B cell (primary cell): ENCODE results near the gene KLHL41.

Source experiments
- EZH2 ChIP-seq: IDR thresholded peaks from 2 replicates; pipeline ENCODE4 v1.6.1; 2012; ENCODE audit warnings: borderline replicate concordance, low read depth, mild to moderate bottlenecking, moderate library complexity, low read length; ENCODE audit not compliant: insufficient read depth, poor library complexity, severe bottlenecking
- TF ChIP-seq, protein P1 (sequence below): fragments of 200-600 bp; IDR thresholded peaks from one replicate; pipeline ENCODE4 v1.8.0; 2022; ENCODE audit warnings: antibody characterized with exemption, mild to moderate bottlenecking

DNA sequence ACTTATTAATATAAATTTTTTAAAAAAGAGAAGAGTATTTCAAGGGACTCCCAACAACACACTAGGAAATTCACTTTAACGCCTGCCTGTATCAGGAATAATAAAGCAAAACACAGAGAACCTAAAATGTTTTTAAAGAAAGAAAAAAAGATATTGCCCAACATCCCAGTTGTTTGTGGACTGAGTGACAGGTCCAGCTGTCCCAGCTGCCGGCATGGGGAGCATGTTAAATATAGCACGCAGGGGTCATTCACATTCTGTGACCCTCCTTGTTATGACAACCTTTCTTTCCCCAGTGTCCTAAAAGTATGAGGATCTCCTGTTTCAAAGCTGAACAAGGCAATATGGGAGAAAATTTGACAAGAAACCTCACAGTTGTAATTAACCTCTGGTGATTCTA, 4.4 kb downstream of the KLHL41 start:
- TF ChIP-seq, protein P1, sequence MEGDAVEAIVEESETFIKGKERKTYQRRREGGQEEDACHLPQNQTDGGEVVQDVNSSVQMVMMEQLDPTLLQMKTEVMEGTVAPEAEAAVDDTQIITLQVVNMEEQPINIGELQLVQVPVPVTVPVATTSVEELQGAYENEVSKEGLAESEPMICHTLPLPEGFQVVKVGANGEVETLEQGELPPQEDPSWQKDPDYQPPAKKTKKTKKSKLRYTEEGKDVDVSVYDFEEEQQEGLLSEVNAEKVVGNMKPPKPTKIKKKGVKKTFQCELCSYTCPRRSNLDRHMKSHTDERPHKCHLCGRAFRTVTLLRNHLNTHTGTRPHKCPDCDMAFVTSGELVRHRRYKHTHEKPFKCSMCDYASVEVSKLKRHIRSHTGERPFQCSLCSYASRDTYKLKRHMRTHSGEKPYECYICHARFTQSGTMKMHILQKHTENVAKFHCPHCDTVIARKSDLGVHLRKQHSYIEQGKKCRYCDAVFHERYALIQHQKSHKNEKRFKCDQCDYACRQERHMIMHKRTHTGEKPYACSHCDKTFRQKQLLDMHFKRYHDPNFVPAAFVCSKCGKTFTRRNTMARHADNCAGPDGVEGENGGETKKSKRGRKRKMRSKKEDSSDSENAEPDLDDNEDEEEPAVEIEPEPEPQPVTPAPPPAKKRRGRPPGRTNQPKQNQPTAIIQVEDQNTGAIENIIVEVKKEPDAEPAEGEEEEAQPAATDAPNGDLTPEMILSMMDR, result no peak
- no peak for TF ChIP-seq EZH2
